NCI-H1930 (cell line): ENCODE measurements around the gene MLC1.

Experiments
- DNase-seq, 2 experiments: peaks; one replicate each; lab custom pipeline; 2025; lab: John Stamatoyannopoulos, UW

The MLC1 gene

DNA sequence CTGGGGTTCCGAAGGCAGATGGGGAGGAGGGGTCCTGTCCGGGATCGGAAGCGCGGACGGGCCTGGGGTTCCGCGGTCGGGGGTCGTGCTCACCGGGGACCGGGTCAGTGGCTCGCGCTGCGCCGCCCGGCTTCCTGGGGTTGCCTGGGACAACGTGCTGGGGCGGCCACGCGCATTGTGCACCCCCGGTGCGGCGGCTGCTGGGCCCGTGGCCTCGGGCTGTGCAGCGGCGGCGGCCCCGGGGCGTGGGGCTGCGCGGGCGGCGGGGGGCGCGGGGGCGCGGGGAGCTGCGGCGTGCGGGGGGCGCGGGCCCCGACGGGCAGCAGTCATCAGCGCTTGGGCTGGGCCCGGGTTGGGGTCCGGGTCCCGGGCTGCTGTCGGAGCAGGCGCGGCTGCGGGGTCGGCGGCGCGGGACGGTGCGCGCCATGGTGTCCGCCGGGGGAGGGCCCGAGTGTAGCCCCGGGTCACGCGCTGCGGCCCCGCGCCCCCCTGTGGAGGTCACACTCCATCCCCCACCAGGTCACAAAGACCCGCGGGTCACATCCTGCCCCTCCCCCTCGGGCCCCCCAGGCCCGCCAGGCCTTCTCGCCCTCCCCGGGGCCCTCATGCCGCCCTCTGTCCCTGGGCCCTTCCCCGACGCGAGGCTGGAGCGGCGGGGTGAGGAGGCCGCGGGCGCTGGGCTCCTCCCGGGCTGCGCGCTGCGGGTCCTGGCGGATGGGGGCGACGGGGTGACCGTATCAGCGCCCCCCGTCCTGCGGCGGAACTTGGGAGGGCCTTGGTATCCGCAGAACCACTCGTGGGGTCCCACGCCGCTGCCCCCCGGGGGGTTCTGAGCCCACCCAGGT lies 26.9 kb downstream of the MLC1 start, which contains the start of gene TTLL8:
Gene TTLL8 (minus strand): TSS at position 238 of the 845 bp plus-strand sequence.
- DNase-seq = no peak

DNA sequence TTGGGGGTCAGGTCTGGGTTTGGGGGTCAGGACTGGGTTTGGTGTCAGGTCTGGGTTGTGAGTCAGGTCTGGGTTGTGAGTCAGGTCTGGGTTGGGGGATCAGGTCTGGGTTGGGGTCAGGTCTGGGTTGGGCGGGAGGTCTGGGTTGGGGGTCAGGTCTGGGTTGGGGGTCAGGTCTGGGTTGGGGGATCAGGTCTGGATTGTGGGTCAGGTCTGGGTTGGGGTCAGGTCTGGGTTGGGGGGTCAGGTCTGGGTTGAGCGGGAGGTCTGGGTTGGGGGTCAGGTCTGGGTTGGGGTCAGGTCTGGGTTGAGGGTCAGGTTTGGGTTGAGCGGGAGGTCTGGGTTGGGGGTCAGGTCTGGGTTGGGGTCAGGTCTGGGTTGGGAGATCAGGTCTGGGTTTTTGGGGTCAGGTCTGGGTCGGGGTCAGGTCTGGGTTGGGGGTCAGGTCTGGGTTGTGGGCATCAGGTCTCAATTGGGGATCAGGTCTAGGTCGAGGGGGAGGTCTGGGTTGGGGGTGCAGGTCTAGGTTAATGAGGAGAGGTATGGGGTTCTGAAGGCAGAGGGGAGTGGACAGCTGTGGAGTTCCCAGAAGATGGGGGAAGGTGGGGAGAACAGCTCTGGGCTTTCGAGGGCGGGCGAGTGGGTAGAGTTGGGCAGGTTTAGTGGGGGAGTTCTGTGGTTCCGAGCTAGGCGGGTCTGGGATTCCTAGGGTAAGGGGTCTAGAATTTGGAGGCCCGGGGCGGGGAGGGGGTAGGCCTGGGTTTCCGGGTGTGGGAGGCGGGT lies 27.8 kb downstream of the MLC1 start:
- DNase-seq = no peak

DNA sequence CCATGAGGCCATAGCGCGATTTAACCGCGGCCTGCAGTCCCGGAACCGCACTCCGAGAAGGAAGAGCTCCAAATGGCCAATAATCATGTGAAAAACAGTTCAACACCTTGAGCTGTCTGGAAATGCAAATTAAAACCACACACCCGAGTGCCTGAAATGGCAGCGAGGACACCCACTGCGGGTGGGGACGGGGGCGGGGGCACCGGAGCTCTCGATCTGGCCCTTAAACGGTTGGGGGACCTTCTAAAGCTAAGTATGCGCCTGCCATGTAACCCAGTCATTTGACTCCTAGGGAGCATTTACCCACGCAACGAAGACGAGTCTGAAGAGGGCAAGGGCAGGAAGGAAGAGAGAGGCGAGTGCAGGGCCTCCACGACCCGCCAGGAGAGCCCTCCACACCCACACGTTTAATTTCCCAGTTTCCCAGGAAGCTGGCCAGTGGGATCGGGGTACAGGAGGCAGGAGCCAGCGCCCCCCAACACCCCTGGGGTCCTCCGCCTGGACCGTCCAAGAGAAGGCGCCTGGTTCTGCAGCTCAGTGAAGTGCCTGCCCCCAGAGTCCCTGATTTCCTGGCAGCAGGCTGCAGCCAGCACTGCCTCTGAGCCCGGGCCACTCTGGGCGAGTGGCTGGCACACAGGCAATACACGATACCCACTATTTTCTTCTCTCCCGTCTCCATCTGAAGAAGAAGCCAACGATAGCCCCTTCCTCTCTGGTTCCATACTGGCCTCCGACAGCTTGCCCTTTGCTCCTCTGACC lies 28.8 kb downstream of the MLC1 start:
- DNase-seq = no peak

DNA sequence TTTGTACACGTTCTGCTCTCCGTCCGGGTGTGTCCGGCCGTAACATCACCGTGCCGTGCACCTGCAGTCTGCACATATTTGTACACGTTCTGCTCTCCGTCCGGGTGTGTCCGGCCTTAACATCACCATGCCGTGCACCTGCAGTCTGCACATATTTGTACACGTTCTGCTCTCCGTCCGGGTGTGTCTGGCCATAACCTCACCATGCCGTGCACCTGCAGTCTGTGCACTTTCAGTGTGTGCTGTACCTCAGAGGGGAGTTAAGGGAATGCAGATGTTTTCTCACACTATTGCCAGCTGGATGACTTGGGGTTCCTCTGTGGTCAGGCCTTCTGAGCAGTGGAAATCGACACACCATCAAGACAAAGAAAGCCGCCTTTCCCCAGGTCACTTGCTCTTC lies 31.4 kb downstream of the MLC1 start:
- no peak for DNase-seq

DNA sequence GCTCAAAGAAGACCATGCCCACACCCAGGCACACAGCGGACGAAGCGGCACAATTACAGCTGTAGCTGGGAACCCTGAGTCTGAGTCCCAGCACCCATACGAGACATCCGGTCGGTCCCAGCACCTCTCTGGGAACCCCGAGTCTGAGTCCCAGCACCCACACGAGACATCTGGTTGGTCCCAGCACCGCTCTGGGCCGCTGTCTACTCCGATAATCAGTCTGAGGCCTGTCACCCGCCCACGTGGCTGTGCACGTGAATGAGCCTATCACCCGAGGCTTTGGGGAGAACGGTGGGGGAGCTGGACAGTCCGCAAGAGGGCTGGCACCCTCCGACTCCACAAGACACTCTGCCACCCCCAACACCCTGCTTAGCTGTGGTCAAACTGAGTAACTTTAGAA lies 33.3 kb downstream of the MLC1 start:
- no peak for DNase-seq

DNA sequence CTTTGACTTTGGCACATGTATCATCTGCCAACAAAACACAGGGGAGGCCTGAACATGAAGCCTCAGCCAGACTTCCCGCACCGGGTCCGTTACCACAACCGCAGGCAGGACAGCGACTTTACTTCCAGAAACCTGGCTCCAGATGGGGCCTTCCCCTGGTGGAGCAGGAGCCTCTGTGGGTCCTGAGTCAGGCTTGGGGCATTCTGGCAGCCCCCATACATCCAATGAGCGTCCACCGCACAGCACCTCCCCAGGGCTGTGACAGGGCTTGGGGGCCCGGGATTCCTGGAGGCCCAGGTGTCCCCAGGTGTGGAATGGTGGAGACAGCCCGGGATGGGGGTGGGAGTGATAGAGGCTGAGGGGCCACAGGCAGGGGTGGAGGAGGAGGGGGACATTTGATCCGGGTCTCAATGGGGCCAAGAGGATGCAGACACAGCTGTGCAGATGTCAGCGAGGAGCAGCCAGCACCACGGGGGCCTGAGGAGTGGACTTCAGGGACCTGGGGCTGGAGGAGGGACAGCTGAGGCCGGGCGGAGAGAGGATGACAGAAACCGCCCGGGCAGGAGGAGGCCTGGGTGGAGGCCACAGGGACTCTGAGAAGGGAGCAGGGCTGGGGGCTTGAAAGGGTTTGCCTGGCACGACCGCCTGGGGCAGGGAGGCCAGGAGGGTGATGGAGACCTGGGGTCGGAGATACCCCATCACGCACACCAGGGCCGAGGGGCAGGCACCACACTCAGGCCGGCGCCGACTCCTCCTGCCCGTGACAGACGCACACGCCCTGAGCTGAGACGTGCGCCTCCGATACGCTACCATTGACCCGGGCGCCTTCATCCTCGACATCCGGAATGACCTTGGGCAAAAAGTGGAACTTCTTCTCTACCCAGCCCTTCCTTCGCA lies 35.7 kb downstream of the MLC1 start:
- DNase-seq = no peak

DNA sequence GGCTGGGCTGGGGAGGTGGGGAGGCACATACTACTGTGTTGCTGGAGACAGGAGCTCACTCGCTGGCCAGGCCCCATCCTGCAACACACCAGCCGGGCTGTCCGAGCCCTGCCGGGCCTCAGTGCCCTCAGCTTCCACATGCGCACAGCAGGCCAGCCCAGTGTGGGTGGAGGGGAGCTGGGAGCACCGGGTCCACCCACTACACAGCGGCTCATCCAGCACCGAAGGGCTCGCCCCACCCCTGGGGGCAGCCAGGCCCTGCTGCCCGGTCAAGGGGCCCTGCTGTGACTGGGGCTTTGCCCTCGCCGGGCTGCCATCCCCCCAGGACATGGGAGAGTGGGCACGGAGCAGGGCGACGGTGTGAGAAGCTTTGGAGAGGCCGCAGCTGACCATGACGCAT lies 36.4 kb downstream of the MLC1 start:
- DNase-seq = no peak

DNA sequence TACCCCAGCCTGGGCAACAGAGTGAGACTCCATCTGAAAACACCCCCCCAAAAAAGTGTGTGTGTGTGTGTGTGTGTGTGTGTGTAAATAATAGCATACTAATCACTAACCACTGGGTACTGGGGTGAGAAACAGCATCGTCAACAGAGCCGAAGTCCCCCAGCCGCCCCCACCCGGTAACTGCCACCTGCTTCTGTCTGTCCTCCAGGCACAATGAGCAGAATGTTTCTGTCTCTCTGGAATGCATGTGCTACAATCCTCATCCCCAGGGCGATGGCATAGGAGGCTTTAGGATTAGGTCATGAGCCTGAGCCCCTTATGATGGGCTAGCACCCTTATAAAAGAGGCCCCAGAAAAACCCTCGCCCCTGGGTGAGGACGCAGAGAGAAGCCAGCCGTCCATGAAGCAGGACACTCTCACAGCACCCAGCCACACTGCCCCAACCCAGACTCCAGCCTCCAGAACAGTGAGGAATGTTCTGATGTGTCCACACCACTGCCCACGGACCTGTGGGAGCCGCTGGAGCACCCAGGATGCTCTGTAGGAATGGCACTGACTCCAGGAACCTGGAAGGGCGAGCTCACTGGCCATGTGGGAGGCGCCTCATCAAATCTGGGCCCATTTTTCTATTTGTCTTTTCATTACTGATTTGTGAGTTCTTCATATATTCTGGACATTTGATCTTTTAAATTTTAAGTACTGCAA lies 37.0 kb downstream of the MLC1 start:
- DNase-seq = no peak

DNA sequence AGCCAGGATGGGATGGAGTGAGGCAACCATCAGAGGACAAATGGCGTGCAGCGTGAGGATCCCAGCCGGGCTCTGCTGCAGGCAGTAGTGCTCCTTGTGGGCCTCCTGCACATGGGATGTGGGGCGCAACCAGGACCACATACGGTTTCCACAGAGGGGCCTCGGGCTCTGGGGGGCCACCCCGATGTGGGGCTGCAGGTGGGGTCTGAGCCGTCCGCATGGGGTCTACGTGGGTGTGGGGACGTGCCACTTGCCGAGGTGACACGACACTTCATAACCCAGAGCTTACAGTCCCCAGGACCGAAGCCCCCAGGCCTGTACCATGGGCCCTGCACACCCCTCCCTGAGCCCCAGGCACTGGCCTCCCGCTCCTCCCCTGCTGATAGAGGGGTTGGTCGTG lies 37.9 kb downstream of the MLC1 start:
- DNase-seq = no peak

DNA sequence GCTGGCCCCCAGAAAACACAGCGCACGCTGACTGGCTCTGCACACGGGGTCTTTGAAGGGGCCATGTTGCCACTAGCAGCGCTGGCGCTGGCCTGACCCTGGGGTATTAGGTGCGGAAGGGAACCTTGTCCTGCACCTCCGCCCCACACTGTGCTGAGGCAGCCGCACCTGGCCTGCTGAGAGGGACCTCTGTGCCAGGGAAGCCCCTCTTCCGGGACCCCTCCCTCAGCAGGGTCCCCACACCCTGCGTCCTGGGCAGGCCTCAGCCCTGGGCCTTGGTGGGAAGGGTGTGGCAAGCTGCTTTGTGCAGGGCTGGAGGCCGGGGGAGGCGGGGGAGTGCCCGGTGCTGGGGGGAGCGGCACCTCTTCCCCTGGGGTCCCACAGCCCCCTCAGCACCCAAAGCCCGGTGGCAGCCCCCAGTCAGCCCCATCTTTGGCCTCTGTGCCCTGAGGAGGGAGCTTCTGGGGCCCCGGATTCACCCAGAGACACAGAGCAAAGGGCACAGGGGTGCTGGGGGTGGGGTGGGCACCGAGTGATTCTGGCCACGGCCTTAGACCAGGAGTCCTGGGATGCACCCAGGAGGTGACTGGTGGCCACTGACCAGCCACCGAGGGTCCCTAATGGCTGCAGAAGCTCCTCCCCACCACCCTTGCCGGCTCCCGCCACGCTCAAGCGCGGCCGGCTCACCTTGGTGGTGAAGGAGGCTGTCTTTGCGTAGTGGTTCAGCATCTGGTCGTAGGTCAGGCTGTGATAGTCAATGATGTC lies 38.6 kb downstream of the MLC1 start:
- no peak for DNase-seq

DNA sequence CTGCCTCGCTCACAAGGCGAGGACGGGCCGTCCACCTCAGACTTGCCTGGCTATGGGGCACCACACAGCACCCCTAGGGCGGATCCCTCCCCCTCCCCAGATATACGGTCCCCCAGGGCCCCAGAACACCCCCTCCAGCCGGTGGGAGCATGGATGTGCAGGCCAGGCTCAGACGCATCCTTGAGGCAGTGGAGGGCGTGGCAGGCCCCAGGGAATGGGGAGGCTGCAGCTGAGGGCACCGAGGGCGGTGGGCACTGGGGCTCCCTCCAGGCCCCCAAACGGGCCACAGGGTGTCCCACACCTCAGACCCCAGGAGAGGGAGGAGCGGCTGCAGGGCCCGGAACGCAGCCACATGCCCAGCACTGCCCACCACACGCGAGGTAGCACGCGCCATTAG lies 39.2 kb downstream of the MLC1 start:
- DNase-seq = no peak

DNA sequence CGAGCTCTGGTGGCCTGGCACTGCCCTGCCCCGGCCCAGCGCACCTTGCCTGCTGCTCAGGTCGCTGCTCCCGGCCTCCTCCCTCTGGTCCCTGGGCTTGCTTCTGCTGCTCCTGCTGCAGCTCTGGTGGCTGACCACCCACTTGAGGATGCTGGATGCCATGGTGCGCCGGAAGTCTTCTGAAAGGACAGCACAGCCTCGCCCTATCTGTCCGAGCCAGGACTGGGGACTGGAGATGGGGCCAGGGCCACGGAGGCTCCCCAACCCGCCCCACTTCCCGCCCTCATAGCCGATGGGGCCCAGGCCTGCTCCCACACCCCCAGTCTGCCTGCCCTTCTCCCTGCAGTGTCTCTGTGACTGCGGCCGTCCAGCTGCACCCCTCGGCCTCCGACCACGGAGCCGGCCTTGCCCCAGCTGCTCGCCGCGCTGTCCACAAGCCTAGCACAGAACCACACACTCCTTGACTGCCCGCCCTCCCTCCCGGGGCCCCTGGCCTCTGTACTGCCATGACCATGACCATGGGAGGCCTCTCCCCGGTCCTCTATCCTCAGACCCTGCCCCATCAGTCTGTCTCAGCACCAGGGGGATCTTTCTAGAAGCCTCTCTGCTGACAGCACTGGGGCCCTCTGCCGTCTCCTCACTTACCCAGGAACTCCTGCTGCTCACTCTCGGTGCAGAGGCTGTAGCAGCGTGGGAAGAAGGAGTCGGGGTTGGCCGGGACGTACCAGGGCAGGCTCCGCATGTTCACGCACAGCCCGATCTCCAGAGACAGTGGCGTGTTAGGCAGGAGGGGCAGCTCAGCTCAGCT lies 39.8 kb downstream of the MLC1 start:
- no peak for DNase-seq

DNA sequence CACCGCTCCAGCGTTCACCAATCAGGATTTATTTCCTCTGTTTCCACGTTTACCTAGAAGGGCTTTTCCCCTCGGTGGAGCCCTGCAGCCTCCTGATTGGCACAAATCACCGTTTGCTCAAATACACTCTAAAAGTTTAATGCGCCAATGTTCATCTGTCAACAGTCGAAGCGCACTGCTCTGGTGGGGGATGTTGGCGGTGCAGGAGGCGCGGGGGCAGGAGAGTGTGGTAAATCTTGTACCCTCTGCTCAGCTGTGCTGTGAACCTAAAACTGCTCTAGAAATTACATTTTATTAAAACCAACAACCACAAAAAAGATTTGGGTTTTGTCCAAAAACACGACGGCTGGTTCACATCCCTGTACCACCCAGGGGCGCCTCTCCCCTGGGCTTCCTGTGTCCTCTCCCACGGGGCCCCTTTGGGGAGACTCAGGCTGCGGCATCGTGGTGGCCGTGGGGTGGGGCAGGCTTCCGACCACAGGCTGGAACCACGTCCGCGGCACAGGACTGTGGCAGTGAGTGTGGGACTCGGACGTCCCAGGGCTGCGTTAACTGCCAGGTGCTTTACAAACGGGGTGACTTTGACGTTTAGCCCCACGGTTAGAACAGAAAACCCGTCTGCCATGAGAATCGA lies 40.6 kb downstream of the MLC1 start:
- no peak for DNase-seq

DNA sequence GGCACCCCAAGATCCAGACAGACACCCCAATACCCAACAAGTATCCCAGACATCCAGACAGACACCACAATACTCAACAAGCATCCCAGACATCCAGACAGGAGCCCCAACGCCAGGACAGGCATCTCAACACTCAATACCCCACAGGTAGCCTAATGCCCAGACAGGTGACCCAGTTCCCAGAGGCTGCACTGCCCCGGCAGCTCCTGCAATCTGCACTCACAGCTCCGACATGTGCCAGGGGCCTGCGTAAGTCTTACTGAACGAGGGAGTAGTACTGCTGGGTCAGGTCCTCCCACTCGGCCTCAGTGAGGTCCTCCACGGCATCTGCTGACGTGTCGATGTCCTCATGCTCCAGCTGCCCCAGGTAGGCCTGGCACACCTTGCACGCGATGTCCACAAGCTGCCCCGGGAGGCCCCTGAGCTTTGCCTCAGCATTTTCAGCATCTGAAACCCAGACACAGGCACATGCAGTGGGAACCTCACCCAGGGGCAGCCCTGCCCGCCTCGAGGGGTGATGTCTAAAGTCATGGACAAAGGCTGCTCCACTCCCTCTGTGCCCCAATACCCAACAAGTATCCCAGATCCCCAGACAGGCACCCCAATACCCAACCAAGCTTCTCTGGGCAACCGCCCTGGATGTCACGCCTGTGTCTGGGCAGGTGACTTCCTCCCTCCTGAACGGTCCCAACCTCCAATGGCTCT lies 43.7 kb downstream of the MLC1 start:
- DNase-seq = no peak

DNA sequence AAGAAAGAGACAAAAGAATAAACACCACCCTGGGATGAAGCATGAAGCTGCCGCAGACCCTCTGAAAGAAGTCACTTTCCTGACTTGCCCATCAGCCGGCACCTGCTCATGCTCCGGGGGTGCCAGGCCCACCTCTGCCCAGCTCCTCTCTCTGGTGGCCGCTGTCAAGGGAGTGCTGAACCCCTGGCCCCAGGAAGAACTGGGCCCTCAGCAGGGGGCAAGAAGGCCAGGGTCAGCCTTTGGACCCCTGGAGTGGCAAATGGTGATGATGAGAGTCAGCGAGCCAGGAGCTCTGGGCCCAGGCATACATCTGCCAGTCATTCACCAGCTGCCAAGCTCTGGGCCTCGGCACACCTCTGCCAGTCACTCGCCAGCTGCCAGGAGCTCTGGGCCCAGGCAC lies 44.5 kb downstream of the MLC1 start:
- no peak for DNase-seq

DNA sequence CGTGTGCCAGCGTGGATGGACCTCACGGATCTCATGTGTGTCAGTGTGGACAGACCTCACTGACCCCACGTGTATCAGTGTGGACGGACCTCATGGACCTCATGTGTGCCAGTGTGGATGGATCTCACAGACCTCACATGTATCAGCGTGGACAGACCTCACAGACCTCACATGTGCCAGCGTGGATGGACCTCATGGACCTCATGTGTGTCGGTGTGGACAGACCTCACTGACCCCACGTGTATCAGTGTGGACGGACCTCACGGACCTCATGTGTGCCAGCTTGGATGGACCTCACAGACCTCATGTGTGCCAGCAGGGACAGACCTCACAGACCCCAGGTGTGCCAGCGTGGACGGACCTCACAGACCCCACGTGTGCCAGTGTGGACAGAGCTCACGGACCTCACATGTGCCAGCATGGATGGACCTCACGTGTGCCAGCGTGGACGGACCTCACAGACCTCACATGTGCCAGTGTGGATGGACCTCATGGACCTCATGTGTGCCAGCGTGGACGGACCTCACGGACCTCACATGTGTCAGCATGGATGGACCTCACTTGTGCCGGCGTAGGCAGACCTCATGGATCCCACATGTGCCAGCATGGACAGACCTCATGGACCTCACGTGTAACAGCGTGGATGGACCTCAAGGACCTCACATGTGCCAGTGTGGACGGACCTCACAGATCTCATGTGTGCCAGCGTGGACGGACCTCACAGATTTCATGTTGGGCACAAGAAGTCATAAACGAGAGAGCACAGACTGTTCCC lies 45.4 kb downstream of the MLC1 start:
- DNase-seq = no peak

DNA sequence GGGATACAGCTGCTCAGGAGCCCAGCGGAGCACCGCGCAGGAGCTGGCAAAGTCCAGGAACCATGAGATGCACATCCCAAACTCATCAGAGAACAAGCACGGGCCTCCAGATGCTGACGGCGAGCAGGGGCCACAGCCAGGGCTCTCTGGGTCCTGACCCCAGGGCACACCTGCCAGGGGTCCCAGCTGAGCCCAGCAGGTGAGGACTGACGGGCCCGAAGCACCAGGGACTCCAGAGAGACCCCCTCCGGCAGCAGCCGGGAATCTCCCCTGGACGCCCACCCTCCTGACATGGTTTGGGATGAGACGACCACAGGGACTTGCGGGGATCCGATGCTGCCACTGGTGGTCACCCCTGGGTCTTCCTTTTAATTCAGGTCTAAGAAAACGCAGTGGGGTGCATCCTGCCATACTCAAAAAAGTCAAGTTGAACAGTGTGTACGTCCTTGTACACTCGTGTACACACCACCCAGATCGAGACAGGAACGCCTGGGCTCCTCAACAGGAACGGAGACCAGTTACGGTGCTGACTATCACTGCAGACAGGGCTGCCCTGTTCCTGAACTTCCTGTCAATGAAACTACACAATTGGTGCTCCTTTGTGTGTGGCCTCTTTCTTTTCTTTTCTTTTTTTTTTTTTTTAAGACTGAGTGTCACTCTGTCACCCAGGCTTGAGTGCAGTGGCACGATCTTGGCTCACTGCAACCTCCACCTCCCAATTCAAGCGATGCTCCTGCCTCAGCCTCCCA lies 49.1 kb downstream of the MLC1 start:
- no peak for DNase-seq
